T-helper 17 cell (primary cell): ENCODE measurements around the gene ZNF483. TPM values are rescaled to one million over a fixed set of nuclear protein-coding genes. Genes with fewer than 3 reads are reported as not detected.
"Not testable (repeated sequence)": the region's sequence is repeated elsewhere in the genome, so short reads cannot be mapped to it uniquely, and the experiment has no call there.

Source experiments
- ATAC-seq: fragments of 150-1000 bp; cut with Tn5 transposase; 2 replicates; pipeline ENCODE4 v1.10.0; 2021; ENCODE audit warnings: mild to moderate bottlenecking, moderate library complexity
- DNase-seq, 3 donors: peaks; one replicate each; pipeline versions ENCODE4 v3.0.0 to v3.0.0-alpha.2; 2020 to 2021
- H3K9me3 ChIP-seq: one replicate; pipeline ENCODE4 v1.7.0; 2013; ENCODE audit warnings: low read length, mild to moderate bottlenecking; ENCODE audit not compliant: control insufficient read depth, poor library complexity, severe bottlenecking
- H3K27ac Mint-ChIP-seq: one replicate; pipeline ENCODE4 v1.8.0; 2022; ENCODE audit warnings: mild to moderate bottlenecking, moderate library complexity, mixed read lengths
- H3K27me3 Mint-ChIP-seq: one replicate; pipeline ENCODE4 v1.8.0; 2022; ENCODE audit warnings: mixed read lengths
- H3K36me3 Mint-ChIP-seq: one replicate; pipeline ENCODE4 v1.8.0; 2022; ENCODE audit warnings: low read depth, mixed read lengths
- H3K4me1 Mint-ChIP-seq: one replicate; pipeline ENCODE4 v1.8.0; 2022; ENCODE audit warnings: mild to moderate bottlenecking, mixed read lengths
- H3K4me3 Mint-ChIP-seq: one replicate; pipeline ENCODE4 v1.8.0; 2022; ENCODE audit warnings: mild to moderate bottlenecking, moderate library complexity, mixed read lengths
- total RNA-seq, 4 donors: library from RNA in 2 of 4; stranded (reverse) in 2 of 4; gene quantifications; one replicate each; pipeline ENCODE4 v1.2.3 and lab custom pipeline; 2022 to 2026

The ZNF483 gene
- total RNA-seq, 2 donors from 2014 or later = 21.2 to 21.4 TPM

DNA sequence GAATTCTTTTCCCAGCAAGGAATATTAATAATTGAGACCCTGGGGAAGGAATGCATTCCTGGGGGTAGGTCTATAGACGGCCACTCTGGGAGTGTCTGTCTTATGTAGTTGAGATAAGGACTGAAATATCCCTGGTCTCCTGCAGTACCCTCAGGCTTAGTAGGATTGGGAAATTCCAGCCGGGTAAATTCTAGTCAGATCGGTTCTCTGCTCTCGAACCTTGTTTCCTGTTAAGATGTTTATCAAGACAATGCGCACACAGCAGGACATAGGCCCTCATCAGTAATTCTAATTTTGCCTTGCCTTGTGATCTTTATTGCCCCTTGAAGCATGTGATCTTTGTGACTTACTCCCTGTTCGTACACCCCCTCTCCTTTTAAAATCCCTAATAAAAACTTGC lies 13.4 kb upstream of the ZNF483 start:
- not testable (repeated sequence) for H3K36me3 Mint-ChIP-seq, H3K4me3 Mint-ChIP-seq, H3K9me3 ChIP-seq, H3K27me3 Mint-ChIP-seq, H3K27ac Mint-ChIP-seq, H3K4me1 Mint-ChIP-seq, ATAC-seq, DNase-seq

DNA sequence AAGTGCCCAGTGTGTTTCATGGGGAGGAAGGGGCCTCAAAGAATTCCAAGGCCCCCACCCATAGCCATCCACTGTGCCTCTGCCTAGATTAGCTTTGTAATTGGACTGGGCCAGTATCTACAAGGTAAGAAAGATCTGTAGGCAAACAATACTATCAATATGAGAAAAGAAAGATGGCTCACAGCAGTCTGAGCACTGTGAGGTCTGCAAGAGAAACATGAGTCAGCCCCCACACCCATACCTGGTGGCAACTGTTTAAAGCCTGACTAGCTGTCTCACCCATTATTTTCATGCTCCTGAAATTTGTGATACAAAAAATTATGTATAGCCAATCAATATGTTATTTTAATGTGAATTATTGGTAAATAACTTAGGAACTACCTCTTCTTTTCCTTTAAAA lies 10.0 kb upstream of the ZNF483 start:
- Mint-ChIP-seq H3K27me3 (peaks cover 5% of the 10 kb centered on the region), H3K36me3 (peaks cover 3% of the 10 kb centered on the region), H3K4me3 (no peak overlapping the region), H3K4me1 (peaks cover 6% of the 10 kb centered on the region), H3K27ac (no peak overlapping the region)
- ATAC-seq (no peak), DNase-seq (no peak)
- no peaks in the 10 kb centered on the region for H3K9me3 ChIP-seq

DNA sequence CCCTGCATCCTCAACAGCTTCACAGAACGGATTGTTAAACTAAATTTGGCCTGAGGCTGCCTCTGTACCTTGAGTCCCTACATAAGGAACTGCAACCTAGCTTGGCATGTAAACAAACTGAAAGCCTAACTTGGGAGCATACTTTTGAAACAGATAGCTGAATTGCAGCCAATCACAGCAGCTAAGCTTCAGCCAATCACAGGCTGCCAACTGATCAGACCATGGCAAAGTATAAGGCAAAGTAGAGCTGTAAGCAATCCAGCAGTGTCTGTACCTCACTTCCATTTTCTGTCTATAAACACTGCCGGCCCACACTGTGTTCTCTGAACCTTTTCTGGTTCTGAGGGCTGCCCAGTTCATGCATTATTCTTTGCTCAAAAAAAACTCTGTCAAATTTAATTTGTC lies 8.9 kb upstream of the ZNF483 start:
- no peak for DNase-seq
- Mint-ChIP-seq H3K36me3 (peaks cover 6% of the 10 kb centered on the region), H3K27me3 (peaks cover 9% of the 10 kb centered on the region), H3K4me3 (no peak overlapping the region), H3K4me1 (peaks cover 6% of the 10 kb centered on the region), H3K27ac (no peak overlapping the region)
- ATAC-seq = no peak
- H3K9me3 ChIP-seq = no peaks in the 10 kb centered on the region

DNA sequence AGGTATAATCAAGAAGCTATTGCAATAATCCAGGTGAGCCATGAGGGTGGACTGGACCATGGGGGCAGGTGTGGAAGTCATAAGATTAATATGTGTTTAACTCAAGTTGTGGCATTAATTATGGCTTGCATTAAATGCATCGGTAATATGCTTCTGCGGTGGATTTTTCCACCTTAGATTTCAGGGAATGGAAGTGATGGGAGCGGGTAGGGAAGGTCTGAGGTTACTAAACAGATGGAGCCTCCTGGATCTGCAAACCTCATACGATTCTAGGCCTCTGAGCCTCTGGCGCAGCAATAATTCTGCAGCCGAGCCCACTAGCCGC lies 286 bp upstream of the ZNF483 start:
- no peaks in the 10 kb centered on the region for H3K9me3 ChIP-seq
- peaks cover 23% of the 10 kb centered on the region for H3K4me1 Mint-ChIP-seq
- H3K36me3 Mint-ChIP-seq = peaks cover 13% of the 10 kb centered on the region
- DNase-seq (no peak), ATAC-seq (no peak)
- peak overlapping the region; percentile 97 for H3K27ac Mint-ChIP-seq
- peaks cover 14% of the 10 kb centered on the region for H3K27me3 Mint-ChIP-seq
- H3K4me3 Mint-ChIP-seq = peak overlapping the region; percentile 94

DNA sequence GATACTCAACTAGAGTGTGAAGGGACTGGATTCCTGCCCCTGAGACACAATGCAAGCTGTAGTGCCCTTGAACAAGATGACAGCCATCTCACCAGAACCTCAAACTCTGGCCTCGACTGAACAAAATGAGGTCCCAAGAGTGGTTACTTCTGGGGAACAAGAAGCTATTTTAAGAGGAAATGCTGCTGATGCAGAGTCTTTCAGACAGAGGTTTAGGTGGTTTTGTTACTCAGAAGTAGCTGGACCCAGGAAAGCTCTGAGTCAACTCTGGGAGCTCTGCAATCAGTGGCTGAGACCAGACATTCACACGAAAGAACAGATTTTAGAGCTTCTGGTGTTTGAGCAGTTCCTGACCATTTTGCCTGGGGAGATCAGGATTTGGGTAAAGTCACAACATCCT lies 2.4 kb downstream of the ZNF483 start:
- Mint-ChIP-seq H3K27me3 (peaks cover 8% of the 10 kb centered on the region), H3K4me1 (peaks cover 23% of the 10 kb centered on the region), H3K27ac (peak overlapping the region; percentile 42), H3K4me3 (no peak overlapping the region), H3K36me3 (peaks cover 10% of the 10 kb centered on the region)
- DNase-seq (no peak), ATAC-seq (no peak)
- no peaks in the 10 kb centered on the region for H3K9me3 ChIP-seq

DNA sequence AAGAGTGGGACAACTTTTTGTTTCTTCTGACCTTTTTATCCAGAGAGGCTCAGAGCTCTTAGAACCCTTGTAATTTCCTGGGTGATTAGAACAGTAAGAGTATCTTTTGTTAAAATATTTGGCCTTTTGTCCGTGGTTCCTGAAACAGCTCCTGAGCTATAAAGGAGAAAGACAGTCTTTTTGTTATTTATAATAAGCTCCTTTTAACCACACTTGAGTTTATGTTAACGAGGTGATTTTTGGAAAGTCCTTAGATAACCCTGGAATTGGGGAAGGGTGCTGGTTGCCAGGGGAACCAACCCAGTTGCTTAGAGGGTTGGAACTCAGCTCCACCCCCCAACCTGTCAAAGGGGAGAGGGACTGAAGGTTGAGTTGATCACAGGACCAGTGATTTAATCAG lies 4.8 kb downstream of the ZNF483 start:
- no peak for DNase-seq
- Mint-ChIP-seq H3K4me3 (no peak overlapping the region), H3K36me3 (peaks cover 14% of the 10 kb centered on the region), H3K27me3 (peaks cover 8% of the 10 kb centered on the region), H3K27ac (no peak overlapping the region), H3K4me1 (peaks cover 17% of the 10 kb centered on the region)
- peaks cover 4% of the 10 kb centered on the region for H3K9me3 ChIP-seq
- ATAC-seq = no peak

DNA sequence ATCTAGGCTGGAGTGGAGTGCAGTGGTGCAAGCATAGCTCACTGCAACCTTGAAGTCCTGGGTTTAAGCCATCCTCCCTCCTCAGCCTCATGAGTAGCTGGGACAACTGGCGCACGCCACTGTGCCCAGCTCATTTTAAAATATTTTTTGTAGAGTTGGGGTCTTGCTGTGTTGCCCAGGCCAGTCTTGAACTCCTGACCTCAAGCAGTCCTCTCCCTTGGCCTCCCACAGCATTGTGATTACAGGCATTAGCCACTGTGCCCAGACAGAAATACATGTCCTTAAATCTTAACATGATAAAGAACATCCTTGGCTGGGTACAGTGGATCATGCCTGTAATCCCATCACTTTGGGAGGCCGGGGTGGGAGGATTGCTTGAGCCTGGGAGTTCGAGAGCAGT lies 6.7 kb downstream of the ZNF483 start:
- Mint-ChIP-seq H3K4me3 (no peak overlapping the region), H3K36me3 (peaks cover 11% of the 10 kb centered on the region), H3K27ac (no peak overlapping the region), H3K27me3 (no peaks in the 10 kb centered on the region), H3K4me1 (peaks cover 3% of the 10 kb centered on the region)
- DNase-seq (no peak), ATAC-seq (no peak)
- H3K9me3 ChIP-seq = peaks cover 4% of the 10 kb centered on the region

DNA sequence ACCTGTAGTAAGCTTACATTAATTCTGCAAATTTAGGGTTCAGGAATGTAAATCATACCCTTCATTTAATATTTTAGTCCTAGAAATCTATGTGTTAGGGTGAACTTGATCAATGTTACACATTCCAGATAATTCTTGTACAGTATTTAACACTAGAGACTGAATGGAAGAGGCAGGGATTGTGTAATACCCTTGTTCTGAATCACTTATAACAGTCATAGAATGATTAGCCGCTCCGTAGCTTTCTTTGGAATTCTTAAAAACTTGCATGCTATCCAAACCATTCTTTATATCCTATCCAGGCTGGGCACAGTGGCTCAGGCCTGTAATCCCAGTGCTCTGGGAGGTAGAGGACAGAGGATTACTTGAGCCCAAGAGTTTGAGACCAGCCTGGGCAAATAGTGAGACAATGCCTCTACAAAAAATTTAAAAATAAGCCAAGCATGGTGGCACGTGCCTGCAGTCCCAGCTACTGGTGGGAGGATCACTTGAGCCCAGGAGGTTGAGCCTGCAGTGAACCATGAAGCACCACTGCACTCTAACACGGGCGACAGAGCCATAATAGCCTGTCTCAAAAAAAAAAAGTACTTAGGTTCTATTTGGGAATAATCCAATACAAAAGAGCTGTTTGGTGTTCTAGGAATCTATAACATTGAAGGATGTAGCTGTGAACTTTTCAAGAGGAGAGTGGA lies 8.3 kb downstream of the ZNF483 start:
- Mint-ChIP-seq H3K36me3 (peaks cover 8% of the 10 kb centered on the region), H3K4me1 (no peaks in the 10 kb centered on the region), H3K27ac (no peak overlapping the region), H3K4me3 (no peak overlapping the region), H3K27me3 (no peaks in the 10 kb centered on the region)
- DNase-seq = no peak
- H3K9me3 ChIP-seq = peaks cover 10% of the 10 kb centered on the region
- ATAC-seq = no peak

DNA sequence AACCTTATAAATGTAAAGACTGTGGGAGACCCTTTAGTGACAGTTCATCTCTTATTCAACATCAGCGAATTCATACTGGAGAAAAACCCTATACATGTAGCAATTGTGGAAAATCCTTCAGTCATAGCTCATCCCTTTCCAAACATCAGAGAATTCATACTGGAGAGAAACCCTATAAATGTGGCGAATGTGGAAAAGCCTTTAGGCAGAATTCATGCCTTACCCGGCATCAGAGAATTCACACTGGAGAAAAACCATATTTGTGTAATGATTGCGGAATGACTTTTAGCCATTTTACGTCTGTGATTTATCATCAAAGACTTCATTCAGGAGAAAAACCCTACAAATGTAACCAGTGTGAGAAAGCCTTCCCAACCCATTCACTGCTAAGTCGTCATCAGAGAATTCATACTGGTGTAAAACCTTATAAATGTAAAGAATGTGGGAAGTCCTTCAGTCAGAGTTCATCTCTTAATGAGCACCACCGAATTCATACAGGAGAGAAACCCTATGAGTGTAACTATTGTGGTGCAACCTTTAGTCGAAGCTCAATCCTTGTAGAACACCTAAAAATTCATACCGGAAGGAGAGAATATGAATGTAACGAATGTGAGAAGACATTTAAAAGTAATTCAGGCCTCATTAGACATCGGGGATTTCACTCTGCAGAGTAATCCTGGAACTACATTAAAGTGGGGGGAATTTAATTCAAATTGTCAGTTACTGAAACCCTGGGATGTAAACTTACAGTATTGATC lies 17.7 kb downstream of the ZNF483 start:
- no peak overlapping the region for H3K27ac Mint-ChIP-seq
- DNase-seq = no peak
- no peak overlapping the region for H3K4me3 Mint-ChIP-seq
- no peaks in the 10 kb centered on the region for H3K4me1 Mint-ChIP-seq
- H3K9me3 ChIP-seq = peaks cover 40% of the 10 kb centered on the region
- H3K36me3 Mint-ChIP-seq = peaks cover 5% of the 10 kb centered on the region
- ATAC-seq = no peak
- H3K27me3 Mint-ChIP-seq = no peaks in the 10 kb centered on the region

DNA sequence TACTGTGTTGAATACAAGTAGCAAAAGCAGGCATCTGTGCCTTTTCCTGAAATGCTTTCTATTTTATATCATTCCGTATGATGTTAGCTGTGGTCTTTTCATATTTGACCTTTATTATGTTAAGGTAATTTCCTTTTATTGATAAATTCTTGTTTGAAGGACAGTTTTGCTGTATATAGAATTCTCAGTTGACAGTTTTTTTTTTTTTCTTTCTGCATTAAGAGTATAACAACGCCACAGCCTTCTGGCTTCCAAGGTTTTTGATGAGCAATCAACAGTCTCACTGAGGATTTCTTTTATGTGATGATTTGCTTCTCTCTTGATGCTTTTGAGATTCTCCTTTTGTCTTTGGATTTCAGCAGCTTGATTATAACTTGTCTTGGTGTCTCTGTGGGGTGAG lies 23.6 kb downstream of the ZNF483 start:
- no peaks in the 10 kb centered on the region for H3K4me1 Mint-ChIP-seq
- ATAC-seq (no peak), DNase-seq (no peak)
- H3K36me3 Mint-ChIP-seq = peaks cover 5% of the 10 kb centered on the region
- H3K27me3 Mint-ChIP-seq = no peaks in the 10 kb centered on the region
- peaks cover 34% of the 10 kb centered on the region for H3K9me3 ChIP-seq
- no peak overlapping the region for H3K27ac Mint-ChIP-seq
- H3K4me3 Mint-ChIP-seq = no peak overlapping the region

DNA sequence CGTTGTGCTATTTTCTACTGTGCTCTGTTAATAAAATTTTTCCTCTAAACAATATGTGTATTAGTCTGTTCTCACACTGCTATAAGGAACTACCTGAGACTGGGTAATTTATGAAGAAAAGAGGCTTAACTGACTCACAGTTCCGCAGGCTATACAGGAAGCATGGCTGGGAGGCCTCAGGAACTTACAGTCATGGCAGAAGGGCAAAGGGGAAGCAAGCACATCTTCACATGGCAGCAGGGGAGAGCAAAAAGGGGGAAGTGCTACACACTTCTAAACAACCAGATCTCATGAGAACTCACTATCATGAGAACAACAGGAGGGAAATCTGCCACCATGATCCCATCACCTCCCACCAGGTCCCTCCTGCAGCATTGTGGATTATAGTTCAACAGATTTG lies 30.4 kb downstream of the ZNF483 start:
- not testable (repeated sequence) for H3K27ac Mint-ChIP-seq, ATAC-seq, H3K9me3 ChIP-seq, H3K4me1 Mint-ChIP-seq, H3K4me3 Mint-ChIP-seq, H3K36me3 Mint-ChIP-seq, H3K27me3 Mint-ChIP-seq, DNase-seq

DNA sequence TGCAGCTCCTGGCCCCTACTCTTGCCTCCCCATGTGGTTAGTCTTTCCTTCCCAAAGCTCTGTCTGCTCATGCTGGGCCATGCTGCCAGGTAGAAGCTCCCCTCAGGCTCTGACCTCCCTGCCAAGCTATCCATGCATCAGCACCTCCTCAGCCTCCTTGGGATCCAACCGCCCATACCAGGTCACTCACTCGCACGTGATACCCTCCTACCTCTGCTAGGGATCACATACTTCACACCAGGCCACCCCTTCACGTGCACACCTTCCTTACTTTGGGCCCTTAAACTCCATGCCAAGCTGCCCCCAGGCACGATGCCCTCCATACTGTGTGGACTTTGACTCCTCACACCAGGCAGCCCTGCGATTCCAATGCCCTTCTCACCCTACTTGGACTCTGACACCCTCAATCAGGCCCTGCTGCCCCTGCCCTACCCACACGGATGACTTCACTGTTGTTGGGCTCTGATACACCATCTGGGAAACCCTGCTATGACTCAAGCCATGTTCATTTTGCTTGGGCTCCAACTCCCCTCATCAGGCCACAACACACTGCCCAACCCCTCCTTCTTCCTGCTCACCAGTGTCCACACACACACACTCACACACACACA lies 34.1 kb downstream of the ZNF483 start:
- no peak overlapping the region for H3K4me3 Mint-ChIP-seq
- DNase-seq (no peak), ATAC-seq (no peak)
- no peak overlapping the region for H3K27ac Mint-ChIP-seq
- no peaks in the 10 kb centered on the region for H3K36me3 Mint-ChIP-seq
- H3K9me3 ChIP-seq = no peaks in the 10 kb centered on the region
- no peaks in the 10 kb centered on the region for H3K4me1 Mint-ChIP-seq
- H3K27me3 Mint-ChIP-seq = no peaks in the 10 kb centered on the region

DNA sequence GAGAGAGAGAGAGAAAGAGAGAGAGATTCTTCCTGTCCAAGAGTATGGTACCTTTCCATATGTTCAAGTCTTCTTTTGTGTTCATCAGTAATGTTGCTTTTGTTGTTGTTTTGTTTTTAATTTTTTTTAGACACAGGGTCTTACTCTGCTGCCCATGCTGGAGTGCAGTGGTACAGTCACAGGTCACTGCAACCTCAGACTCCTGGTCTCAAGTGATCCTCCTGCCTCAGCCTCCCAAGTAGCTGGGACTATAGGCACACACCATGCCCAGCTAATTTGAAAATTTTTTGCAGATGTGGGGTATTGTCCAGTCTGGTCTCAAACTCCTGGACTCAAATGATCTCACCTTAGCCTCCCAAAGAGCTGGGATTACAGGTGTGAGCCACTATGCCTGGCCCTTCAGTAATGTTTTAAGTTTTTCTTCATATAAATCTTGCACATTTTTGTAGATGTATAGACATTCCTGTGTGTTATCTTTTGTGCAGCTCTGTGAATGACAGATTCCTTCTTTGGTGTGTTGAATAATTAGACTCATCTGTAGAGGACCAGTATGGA lies 36.3 kb downstream of the ZNF483 start:
- ATAC-seq = no peak
- Mint-ChIP-seq H3K4me3 (no peak overlapping the region), H3K27ac (no peak overlapping the region), H3K4me1 (no peaks in the 10 kb centered on the region), H3K36me3 (no peaks in the 10 kb centered on the region), H3K27me3 (no peaks in the 10 kb centered on the region)
- no peaks in the 10 kb centered on the region for H3K9me3 ChIP-seq
- DNase-seq = no peak
